HEK293 (cell line): ENCODE measurements around the gene SYTL1.

Experiments
- CTCF ChIA-PET: fragments of 350-600 bp; formaldehyde crosslinking; extraction: SDS; loops from one replicate; lab custom pipeline; 2021; ENCODE audit warnings: antibody characterized with exemption; lab: Yijun Ruan, JAX
- POLR2A ChIA-PET: fragments of 300-600 bp; formaldehyde crosslinking; extraction: SDS; loops from one replicate; lab custom pipeline; 2020; ENCODE audit warnings: antibody characterized with exemption, inconsistent platforms; lab: Yijun Ruan, JAX
- H3K27ac ChIP-seq: fragments of 200-500 bp; sonication (Bioruptor generic); 2 replicates; pipeline ENCODE4 v1.5.1; 2014; ENCODE audit warnings: low read depth, low read length, control low read depth, inconsistent platforms; ENCODE audit errors: extremely low read depth
- H3K36me3 ChIP-seq, 2 experiments: fragments of 200-500 bp in 1 of 2; sonication (Bioruptor generic) in 1 of 2; 1 replicate in 1 of 2; 2 replicates in 1 of 2; pipeline ENCODE4 v1.5.1; 2014 to 2017; ENCODE audit warnings: inconsistent platforms in 2 of 2, low read length in 2 of 2; ENCODE audit not compliant: control insufficient read depth in 2 of 2, insufficient read depth in 1 of 2
- H3K4me1 ChIP-seq: fragments of 200-500 bp; sonication (Bioruptor generic); 2 replicates; pipeline ENCODE4 v1.5.1; 2014; ENCODE audit warnings: mild to moderate bottlenecking, low read length, inconsistent platforms; ENCODE audit not compliant: control insufficient read depth, insufficient read depth
- H3K4me3 ChIP-seq: 2 replicates; pipeline ENCODE4 v1.5.1; 2011; ENCODE audit warnings: low read depth, mild to moderate bottlenecking, control low read depth, low read length, moderate library complexity
- H3K9me3 ChIP-seq: fragments of 200-500 bp; sonication (Bioruptor generic); 2 replicates; pipeline ENCODE4 v1.5.1; 2014; ENCODE audit warnings: low read depth, low read length, inconsistent platforms; ENCODE audit not compliant: control insufficient read depth, insufficient read depth
- GFI1B ChIP-seq: fragments of 450-650 bp; formaldehyde crosslinking; IDR thresholded peaks from 2 replicates; pipeline ENCODE4 v1.5.1; 2016; ENCODE audit warnings: missing biosample characterization, missing genetic modification characterization
- GLI4 ChIP-seq: fragments of 450-650 bp; formaldehyde crosslinking; IDR thresholded peaks from 2 replicates; pipeline ENCODE4 v1.5.1; 2016; ENCODE audit warnings: missing biosample characterization, missing genetic modification characterization
- KLF7 ChIP-seq: fragments of 450-650 bp; formaldehyde crosslinking; IDR thresholded peaks from 2 replicates; pipeline ENCODE4 v1.5.1; 2016; ENCODE audit warnings: missing biosample characterization, missing genetic modification characterization, borderline replicate concordance
- MYNN ChIP-seq: fragments of 450-650 bp; formaldehyde crosslinking; IDR thresholded peaks from 2 replicates; pipeline ENCODE4 v1.5.1; 2016; ENCODE audit warnings: missing biosample characterization, missing genetic modification characterization, borderline replicate concordance
- MZF1 ChIP-seq: fragments of 450-650 bp; formaldehyde crosslinking; IDR thresholded peaks from 2 replicates; pipeline ENCODE4 v1.5.1; 2017; ENCODE audit warnings: missing biosample characterization, missing genetic modification characterization, borderline replicate concordance
- SCRT1 ChIP-seq: fragments of 450-650 bp; formaldehyde crosslinking; IDR thresholded peaks from 2 replicates; pipeline ENCODE4 v1.5.1; 2016; ENCODE audit warnings: missing biosample characterization, missing genetic modification characterization, borderline replicate concordance
- TCF7L2 ChIP-seq: IDR thresholded peaks from 2 replicates; pipeline ENCODE4 v1.6.1; 2011; ENCODE audit warnings: low read depth, mild to moderate bottlenecking, inconsistent platforms, low read length, moderate library complexity, borderline replicate concordance
- YY2 ChIP-seq: fragments of 450-650 bp; formaldehyde crosslinking; IDR thresholded peaks from 2 replicates; pipeline ENCODE4 v1.5.1; 2016; ENCODE audit warnings: missing biosample characterization, missing genetic modification characterization
- ZBTB48 ChIP-seq: fragments of 450-650 bp; formaldehyde crosslinking; IDR thresholded peaks from 2 replicates; pipeline ENCODE4 v1.5.1; 2016; ENCODE audit warnings: missing biosample characterization, missing genetic modification characterization
- ZIC2 ChIP-seq: fragments of 450-650 bp; formaldehyde crosslinking; IDR thresholded peaks from 2 replicates; pipeline ENCODE4 v1.5.1; 2016; ENCODE audit warnings: missing biosample characterization, missing genetic modification characterization
- ZNF10 ChIP-seq: fragments of 450-650 bp; formaldehyde crosslinking; IDR thresholded peaks from 2 replicates; pipeline ENCODE4 v1.5.1; 2017; ENCODE audit warnings: missing biosample characterization, missing genetic modification characterization
- ZNF248 ChIP-seq: fragments of 450-650 bp; formaldehyde crosslinking; IDR thresholded peaks from 2 replicates; pipeline ENCODE4 v1.5.1; 2017; ENCODE audit warnings: missing biosample characterization, missing genetic modification characterization
- ZNF280C ChIP-seq: fragments of 450-650 bp; formaldehyde crosslinking; IDR thresholded peaks from 2 replicates; pipeline ENCODE4 v1.5.1; 2016; ENCODE audit warnings: missing biosample characterization, missing genetic modification characterization
- ZNF510 ChIP-seq: fragments of 450-650 bp; formaldehyde crosslinking; IDR thresholded peaks from 2 replicates; pipeline ENCODE4 v1.5.1; 2018; ENCODE audit warnings: mild to moderate bottlenecking, missing genetic modification characterization, missing biosample characterization; ENCODE audit not compliant: insufficient replicate concordance
- ZNF521 ChIP-seq: fragments of 450-650 bp; formaldehyde crosslinking; IDR thresholded peaks from 2 replicates; pipeline ENCODE4 v1.5.1; 2017; ENCODE audit warnings: missing biosample characterization, mild to moderate bottlenecking, missing genetic modification characterization
- ZNF549 ChIP-seq: fragments of 450-650 bp; IDR thresholded peaks from 2 replicates; pipeline ENCODE4 v1.5.1; 2018; ENCODE audit warnings: missing biosample characterization, missing genetic modification characterization, mild to moderate bottlenecking, inconsistent platforms, moderate library complexity
- ZNF580 ChIP-seq: fragments of 450-650 bp; formaldehyde crosslinking; IDR thresholded peaks from 2 replicates; pipeline ENCODE4 v1.5.1; 2016; ENCODE audit warnings: missing biosample characterization, missing genetic modification characterization
- ZNF658 ChIP-seq: fragments of 450-650 bp; formaldehyde crosslinking; IDR thresholded peaks from 2 replicates; pipeline ENCODE4; 2016; ENCODE audit warnings: missing biosample characterization, missing genetic modification characterization
- ZNF664 ChIP-seq: fragments of 450-650 bp; formaldehyde crosslinking; IDR thresholded peaks from 2 replicates; pipeline ENCODE4 v1.5.1; 2016; ENCODE audit warnings: missing biosample characterization, missing genetic modification characterization
- ZNF701 ChIP-seq: fragments of 450-650 bp; formaldehyde crosslinking; IDR thresholded peaks from 2 replicates; pipeline ENCODE4 v1.5.1; 2016; ENCODE audit warnings: missing biosample characterization, missing genetic modification characterization
- ZNF843 ChIP-seq: fragments of 450-650 bp; formaldehyde crosslinking; IDR thresholded peaks from 2 replicates; pipeline ENCODE4 v1.5.1; 2016; ENCODE audit warnings: missing biosample characterization, missing genetic modification characterization

SYTL1 gene

GRCh38 chr1:27301052-27301422 is 40.8 kb upstream of the SYTL1 start (continued):
- TF ChIP-seq ZNF664 (tag by site-specific recombination), result no peak
- TF ChIP-seq ZNF280C (tag by site-specific recombination), result no peak
- TF ChIP-seq GLI4 (tag by site-specific recombination), result no peak
- TF ChIP-seq, all 188 proteins: peak for 0

GRCh38 chr1:27301582-27302199 is 40.1 kb upstream of the SYTL1 start:
- Histone ChIP-seq H3K4me1 (no peaks in the 10 kb centered on the region), H3K4me3 (no peak overlapping the region), H3K27ac (no peak overlapping the region), H3K9me3 (no peaks in the 10 kb centered on the region), H3K36me3 (peaks cover 9 to 98% of the 10 kb centered on the region in 2 experiments; a peak in 2 of 3 replicates)
- CTCF ChIA-PET, result interaction anchor here (0.6 to 9.8 kb wide), 24 partner anchors 9 to 338 kb away, joined by 3 to 202 read pairs (median 12); partner anchors contain the start of genes AHDC1, CD164L2, GPR3 and MAP3K6
- TF ChIP-seq ZIC2 (peak; percentile 69), KLF7 (tag by site-specific recombination) (no peak), ZNF510 (no peak), MYNN (no peak), YY2 (no peak), ZNF521 (tag by site-specific recombination) (no peak)
- POLR2A ChIA-PET, result interaction anchor here (0.6 kb wide), 1 partner anchor 162 kb away, joined by 3 read pairs; no protein-coding TSS in a partner anchor

- no peak for TF ChIP-seq ZBTB48 (tag by site-specific recombination)
- no peak for TF ChIP-seq MZF1 (tag by site-specific recombination)
- no peak for TF ChIP-seq TCF7L2
- TF ChIP-seq ZNF701 (tag by site-specific recombination), result no peak
- no peak for TF ChIP-seq ZNF10 (tag by site-specific recombination)
- TF ChIP-seq GFI1B (tag by site-specific recombination), result no peak
- TF ChIP-seq ZNF549 (tag by site-specific recombination), result no peak
- TF ChIP-seq SCRT1, result no peak
- TF ChIP-seq ZNF843, result no peak
- no peak for TF ChIP-seq ZNF280C (tag by site-specific recombination)
- no peak for TF ChIP-seq ZNF248 (tag by site-specific recombination)
- TF ChIP-seq ZNF580 (tag by site-specific recombination), result no peak
- TF ChIP-seq ZNF658, result no peak
- H3K36me3 ChIP-seq, result peaks cover 9 to 88% of the 10 kb centered on the region in 2 experiments; a peak in 2 of 3 replicates
Measured at GRCh38 chr1:27302612-27303011, 39.2 kb upstream of the SYTL1 start.

More at GRCh38 chr1:27302612-27303011, 39.2 kb upstream of the SYTL1 start:
- CTCF ChIA-PET, result interaction anchor here (0.6 to 9.8 kb wide), 14 partner anchors 8 to 305 kb away, joined by 3 to 202 read pairs (median 24); partner anchors contain the start of genes CD164L2 and MAP3K6
- Histone ChIP-seq H3K4me3 (no peak overlapping the region), H3K27ac (no peak overlapping the region), H3K9me3 (no peaks in the 10 kb centered on the region), H3K4me1 (no peaks in the 10 kb centered on the region)
- POLR2A ChIA-PET, result no interaction called here
